ENCODE measurements around the gene STX16. TPM values are rescaled to one million over a fixed set of nuclear protein-coding genes. Genes with fewer than 3 reads are reported as not detected.

The STX16 gene
- total and polyA plus RNA-seq, 2 donors (not counting 1 experiment from before 2014, with no cell fraction given) = 110 to 117 TPM

GRCh38 chr20:58697201-58697866, 46.3 kb downstream of the STX16 start:
- Histone ChIP-seq H3K27me3 (replicated peaks in 1 of 4; ENCODE audit: control extremely low read depth in 1 of 4, control insufficient read depth in 3 of 4, insufficient read depth in 4 of 4, low read length in 3 of 4) (no peaks in the 10 kb centered on the region), H3K27ac (ENCODE audit: low read length in 2 of 2) (no peak overlapping the region), H3K4me2 (replicated peaks; ENCODE audit: low read depth, low read length, poor library complexity, severe bottlenecking) (no peak overlapping the region), H3K4me1 (ENCODE audit: control insufficient read depth in 2 of 2, insufficient read depth in 2 of 2, low read length in 2 of 2) (peaks cover 8% of the 10 kb centered on the region in 2 donors), H3K36me3 (replicated peaks in 1 of 2; ENCODE audit: control extremely low read depth in 1 of 2, control insufficient read depth in 1 of 2, extremely low read depth in 1 of 2, insufficient read depth in 2 of 2, low read length in 1 of 2) (peaks cover 0 to 8% of the 10 kb centered on the region in 2 experiments), H3K9ac (ENCODE audit: low read length) (no peak overlapping the region), H3K9me3 (ENCODE audit: control extremely low read depth in 1 of 3, control insufficient read depth in 2 of 3, insufficient read depth in 1 of 3, low read length in 2 of 3) (no peaks in the 10 kb centered on the region), H4K20me1 (ENCODE audit: control insufficient read depth, insufficient read depth, low read length, poor library complexity, severe bottlenecking) (no peaks in the 10 kb centered on the region), H2AFZ (ENCODE audit: insufficient read depth, low read depth, low read length, poor library complexity, severe bottlenecking) (no peak overlapping the region), H3K4me3 (ENCODE audit: control extremely low read depth in 1 of 5, extremely low read depth in 1 of 5, insufficient read depth in 1 of 5, low read depth in 2 of 5, low read length in 4 of 5) (no peak overlapping the region), H3K79me2 (ENCODE audit: control insufficient read depth, insufficient read depth, low read length) (peaks cover 2% of the 10 kb centered on the region)
- POLR2A ChIA-PET = no interaction called here
- CTCF ChIA-PET = no interaction called here
- Mint-ChIP-seq H3K9me3 (ENCODE audit: insufficient read depth) (no peaks in the 10 kb centered on the region), H3K27me3 (no peaks in the 10 kb centered on the region), H3K4me1 (peaks cover 8% of the 10 kb centered on the region), H3K4me3 (no peak overlapping the region), H3K27ac (no peak overlapping the region)
- 93% methylated on average over 20 of the region's 21 CpGs for WGBS (ENCODE audit: insufficient coverage)
- TF ChIP-seq CTCF (IDR thresholded peaks at IDR 0.05) (no peak), EZH2 (IDR thresholded peaks at IDR 0.05; ENCODE audit: borderline replicate concordance, insufficient read depth, low read depth, low read length, poor library complexity, severe bottlenecking) (no peak)
- ATAC-seq (ENCODE audit: low read depth) (no peak), DNase-seq (no peak)
- intact Hi-C loops (cut with micrococcal nuclease) = no loop called here

DNA sequence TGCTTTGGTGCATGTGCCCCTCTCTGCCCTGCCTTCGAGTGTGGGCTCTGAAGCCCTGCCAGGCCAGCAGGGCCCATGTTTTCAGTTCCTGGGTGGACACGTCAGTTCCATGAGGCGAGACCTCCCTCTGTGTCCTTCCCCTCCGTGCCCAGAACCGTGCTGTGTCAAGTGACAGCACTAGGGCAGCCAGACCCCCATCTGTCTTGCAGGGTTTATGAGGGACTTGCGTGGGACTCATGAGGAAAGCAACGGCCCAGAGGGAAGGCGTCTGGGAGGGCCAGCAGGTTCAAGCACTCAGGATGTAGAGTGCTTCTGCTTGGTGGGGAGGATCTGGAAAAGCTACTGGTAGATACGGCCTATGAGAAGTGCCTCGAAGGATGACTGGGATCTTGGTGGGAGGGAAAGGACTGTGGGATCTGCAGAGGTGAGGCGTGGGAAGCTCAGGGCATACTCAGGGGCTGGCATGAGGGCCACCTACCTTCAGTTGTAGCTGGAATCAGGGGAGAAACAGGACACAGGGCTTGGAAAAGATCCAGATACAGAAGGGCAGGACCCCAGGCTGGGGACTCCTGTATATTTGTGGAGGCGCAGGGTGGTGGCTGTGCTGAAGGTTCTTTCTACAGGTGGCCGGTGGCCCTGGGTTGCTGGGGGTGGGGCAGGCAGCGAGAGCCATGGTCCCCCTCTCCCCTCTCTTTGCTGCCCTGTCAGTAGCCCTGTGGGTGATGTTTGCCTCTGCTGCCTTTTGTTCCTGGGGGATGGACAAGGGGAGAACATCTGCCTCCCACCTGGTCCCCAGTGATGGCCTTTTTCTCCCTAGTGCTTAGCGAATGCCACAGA, 47.0 kb downstream of the STX16 start:
- Histone ChIP-seq H3K4me1 (ENCODE audit: control insufficient read depth in 2 of 2, insufficient read depth in 2 of 2, low read length in 2 of 2) (peaks cover 8% of the 10 kb centered on the region in 2 donors), H3K36me3 (replicated peaks in 1 of 2; ENCODE audit: control extremely low read depth in 1 of 2, control insufficient read depth in 1 of 2, extremely low read depth in 1 of 2, insufficient read depth in 2 of 2, low read length in 1 of 2) (peaks cover 0 to 13% of the 10 kb centered on the region in 2 experiments), H2AFZ (ENCODE audit: insufficient read depth, low read depth, low read length, poor library complexity, severe bottlenecking) (no peak overlapping the region), H3K27ac (ENCODE audit: low read length in 2 of 2) (no peak overlapping the region), H4K20me1 (ENCODE audit: control insufficient read depth, insufficient read depth, low read length, poor library complexity, severe bottlenecking) (no peaks in the 10 kb centered on the region), H3K27me3 (replicated peaks in 1 of 4; ENCODE audit: control extremely low read depth in 1 of 4, control insufficient read depth in 3 of 4, insufficient read depth in 4 of 4, low read length in 3 of 4) (no peaks in the 10 kb centered on the region), H3K79me2 (ENCODE audit: control insufficient read depth, insufficient read depth, low read length) (peaks cover 2% of the 10 kb centered on the region), H3K9me3 (ENCODE audit: control extremely low read depth in 1 of 3, control insufficient read depth in 2 of 3, insufficient read depth in 1 of 3, low read length in 2 of 3) (no peaks in the 10 kb centered on the region), H3K9ac (ENCODE audit: low read length) (no peak overlapping the region), H3K4me2 (replicated peaks; ENCODE audit: low read depth, low read length, poor library complexity, severe bottlenecking) (no peak overlapping the region), H3K4me3 (ENCODE audit: control extremely low read depth in 1 of 5, extremely low read depth in 1 of 5, insufficient read depth in 1 of 5, low read depth in 2 of 5, low read length in 4 of 5) (no peak overlapping the region)
- Mint-ChIP-seq H3K9me3 (ENCODE audit: insufficient read depth) (no peaks in the 10 kb centered on the region), H3K27ac (no peak overlapping the region), H3K4me3 (no peak overlapping the region), H3K27me3 (no peaks in the 10 kb centered on the region), H3K4me1 (peaks cover 8% of the 10 kb centered on the region)
- 97% methylated on average over 12 of the region's 15 CpGs for WGBS (ENCODE audit: insufficient coverage)
- DNase-seq (no peak), ATAC-seq (ENCODE audit: low read depth) (no peak)
- intact Hi-C loops (cut with micrococcal nuclease) = no loop called here
- TF ChIP-seq EZH2 (IDR thresholded peaks at IDR 0.05; ENCODE audit: borderline replicate concordance, insufficient read depth, low read depth, low read length, poor library complexity, severe bottlenecking) (no peak), CTCF (IDR thresholded peaks at IDR 0.05) (no peak)
- POLR2A ChIA-PET = no interaction called here
- CTCF ChIA-PET = no interaction called here

All from B cell (primary cell).